Astrocyte (in vitro differentiated cells and primary cell): ENCODE measurements around the gene RAB27B. TPM values are rescaled to one million over a fixed set of nuclear protein-coding genes. Genes with fewer than 3 reads are reported as not detected.

Experiments
- DNase-seq: peaks from one replicate; pipeline ENCODE4 v3.0.0-alpha.2; 2010; ENCODE audit warnings: low read depth
- FAIRE-seq: peaks from 2 replicates; lab custom pipeline; 2011; peaks lifted over from hg19 to GRCh38; lab: Jason Lieb, UNC
- H2AFZ ChIP-seq: 2 replicates; pipeline ENCODE4 v1.6.0; 2012; ENCODE audit warnings: low read depth, low read length, inconsistent platforms
- H3K27ac ChIP-seq: 2 replicates; pipeline ENCODE4 v1.5.1; 2011; ENCODE audit warnings: low read depth, low read length, inconsistent platforms
- H3K27me3 ChIP-seq: 2 replicates; pipeline ENCODE4 v1.6.0; 2011; ENCODE audit warnings: low read length, inconsistent platforms; ENCODE audit not compliant: insufficient read depth
- H3K36me3 ChIP-seq: 2 replicates; pipeline ENCODE4 v1.5.1; 2011; ENCODE audit warnings: low read length, inconsistent platforms; ENCODE audit not compliant: insufficient read depth
- H3K4me1 ChIP-seq: 2 replicates; pipeline ENCODE4 v1.5.1; 2011; ENCODE audit warnings: low read length, inconsistent platforms; ENCODE audit not compliant: insufficient read depth
- H3K4me2 ChIP-seq: 2 replicates; pipeline ENCODE4 v1.6.0; 2012; ENCODE audit warnings: low read length, inconsistent platforms
- H3K4me3 ChIP-seq: 2 replicates; pipeline ENCODE4 v1.5.1; 2011; ENCODE audit warnings: low read depth, mild to moderate bottlenecking, low read length, inconsistent platforms; ENCODE audit not compliant: insufficient read depth
- H3K79me2 ChIP-seq: 2 replicates; pipeline ENCODE4 v1.6.0; 2012; ENCODE audit warnings: mild to moderate bottlenecking, low read length, inconsistent platforms; ENCODE audit not compliant: insufficient read depth
- H3K9ac ChIP-seq: 2 replicates; pipeline ENCODE4 v1.6.0; 2012; ENCODE audit warnings: mild to moderate bottlenecking, low read length, inconsistent platforms
- H3K9me3 ChIP-seq: 2 replicates; pipeline ENCODE4 v1.5.1; 2012; ENCODE audit warnings: low read depth, mild to moderate bottlenecking, low read length, inconsistent platforms; ENCODE audit not compliant: insufficient read depth
- H4K20me1 ChIP-seq: 2 replicates; pipeline ENCODE4 v1.6.0; 2012; ENCODE audit warnings: low read length, inconsistent platforms; ENCODE audit not compliant: insufficient read depth
- H3K27ac Mint-ChIP-seq: one replicate; pipeline ENCODE4 v1.8.0; 2021; ENCODE audit warnings: mild to moderate bottlenecking, mixed read lengths; ENCODE audit not compliant: unreplicated experiment
- H3K27me3 Mint-ChIP-seq: one replicate; pipeline ENCODE4 v1.8.0; 2021; ENCODE audit warnings: low read depth, mixed read lengths; ENCODE audit not compliant: unreplicated experiment
- H3K36me3 Mint-ChIP-seq: one replicate; pipeline ENCODE4 v1.8.0; 2021; ENCODE audit warnings: low read depth, mixed read lengths; ENCODE audit not compliant: unreplicated experiment
- H3K4me1 Mint-ChIP-seq: one replicate; pipeline ENCODE4 v1.8.0; 2021; ENCODE audit warnings: low read depth, mixed read lengths; ENCODE audit not compliant: unreplicated experiment
- H3K4me3 Mint-ChIP-seq: one replicate; pipeline ENCODE4 v1.8.0; 2021; ENCODE audit warnings: mild to moderate bottlenecking, moderate library complexity, mixed read lengths; ENCODE audit not compliant: unreplicated experiment
- H3K9me3 Mint-ChIP-seq: one replicate; pipeline ENCODE4 v1.8.0; 2021; ENCODE audit warnings: mild to moderate bottlenecking, mixed read lengths; ENCODE audit not compliant: unreplicated experiment
- CTCF ChIP-seq: IDR thresholded peaks from 2 replicates; pipeline ENCODE4 v1.5.1; 2011; ENCODE audit warnings: low read depth, mild to moderate bottlenecking, inconsistent platforms, low read length, moderate library complexity; ENCODE audit not compliant: insufficient read depth
- EZH2 ChIP-seq: IDR thresholded peaks from 2 replicates; pipeline ENCODE4 v1.6.1; 2012; ENCODE audit warnings: mild to moderate bottlenecking, low read length, inconsistent platforms; ENCODE audit not compliant: insufficient read depth
- total RNA-seq: library from RNA; stranded (reverse); gene quantifications from 2 replicates; pipeline ENCODE4 v1.2.1, GENCODE V29; 2021

Gene RAB27B
- total RNA-seq, 1 donor from 2014 or later = 0.91 TPM

DNA sequence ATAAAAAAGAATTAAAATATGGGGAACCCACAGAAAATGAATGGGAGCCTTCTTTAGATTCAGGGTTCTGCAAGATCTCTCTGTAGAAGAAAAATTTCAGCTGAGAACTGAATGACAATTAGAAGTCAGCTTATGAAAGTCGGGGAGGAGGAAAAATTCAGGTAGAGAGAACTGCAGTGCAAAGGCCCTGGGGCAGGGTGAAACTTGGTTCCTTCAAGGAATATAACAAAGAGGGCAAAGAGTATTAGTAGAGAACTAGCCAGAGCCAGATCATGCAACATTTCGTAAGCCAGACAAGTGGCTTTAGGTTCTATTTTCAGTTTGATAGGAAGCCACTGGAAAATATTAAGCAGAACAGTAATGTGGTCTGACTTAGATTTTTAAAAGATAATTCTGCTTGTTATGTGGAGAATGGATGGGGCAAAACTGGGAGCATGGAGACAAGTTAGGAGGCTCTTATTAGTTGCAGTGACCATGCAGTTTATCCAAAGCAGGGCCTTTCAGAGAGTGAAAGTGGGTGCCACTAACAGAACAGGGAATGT is 27.9 kb downstream of the RAB27B start:
- H3K9ac ChIP-seq = no peak overlapping the region
- Mint-ChIP-seq H3K9me3 (peaks cover 2% of the 10 kb centered on the region), H3K4me3 (no peak overlapping the region), H3K4me1 (no peaks in the 10 kb centered on the region), H3K27ac (no peak overlapping the region), H3K27me3 (no peaks in the 10 kb centered on the region), H3K36me3 (no peaks in the 10 kb centered on the region)
- H3K4me2 ChIP-seq = no peak overlapping the region
- TF ChIP-seq CTCF = no peak
- no peaks in the 10 kb centered on the region for H3K9me3 ChIP-seq
- FAIRE-seq = no peak
- H3K4me1 ChIP-seq = no peaks in the 10 kb centered on the region
- H2AFZ ChIP-seq = no peak overlapping the region
- no peak for DNase-seq
- no peak overlapping the region for H3K27ac ChIP-seq
- H3K4me3 ChIP-seq = no peak overlapping the region
- no peaks in the 10 kb centered on the region for H3K79me2 ChIP-seq
- H3K27me3 ChIP-seq = no peaks in the 10 kb centered on the region
- no peaks in the 10 kb centered on the region for H4K20me1 ChIP-seq
- no peaks in the 10 kb centered on the region for H3K36me3 ChIP-seq

DNA sequence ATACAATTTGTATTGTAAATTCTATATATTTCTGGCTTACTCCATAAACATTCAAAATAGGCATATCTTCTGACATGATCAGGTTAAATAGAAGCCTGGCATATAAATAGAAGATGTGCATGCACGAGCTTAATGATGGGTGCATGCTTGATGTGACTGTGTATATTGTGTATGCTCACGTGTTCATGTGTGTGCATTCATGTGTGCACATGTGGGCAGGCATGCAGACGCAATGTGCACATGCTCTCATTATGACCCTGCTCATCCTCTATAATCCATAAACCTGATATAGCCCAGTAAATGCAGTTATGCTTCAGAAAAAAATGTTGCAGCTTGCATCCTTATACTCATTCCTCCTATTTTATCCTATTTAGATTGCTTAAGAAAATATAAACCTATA is 29.2 kb downstream of the RAB27B start:
- TF ChIP-seq EZH2 (no peak), CTCF (no peak)
- Histone ChIP-seq H2AFZ (no peak overlapping the region), H3K9ac (no peak overlapping the region), H3K79me2 (no peaks in the 10 kb centered on the region), H3K4me3 (no peak overlapping the region), H3K9me3 (no peaks in the 10 kb centered on the region), H3K36me3 (no peaks in the 10 kb centered on the region), H3K27ac (no peak overlapping the region), H3K4me2 (no peak overlapping the region), H4K20me1 (no peaks in the 10 kb centered on the region), H3K4me1 (no peaks in the 10 kb centered on the region), H3K27me3 (no peaks in the 10 kb centered on the region)
- Mint-ChIP-seq H3K9me3 (peaks cover 2% of the 10 kb centered on the region), H3K4me1 (no peaks in the 10 kb centered on the region), H3K36me3 (no peaks in the 10 kb centered on the region), H3K27me3 (no peaks in the 10 kb centered on the region), H3K4me3 (no peak overlapping the region), H3K27ac (no peak overlapping the region)
- no peak for FAIRE-seq
- DNase-seq = no peak

GRCh38 chr18:54859667-54860421 is 31.6 kb downstream of the RAB27B start:
- H3K27me3 Mint-ChIP-seq = no peaks in the 10 kb centered on the region
- peaks cover 2% of the 10 kb centered on the region for H3K9me3 Mint-ChIP-seq
- H3K9ac ChIP-seq = no peak overlapping the region
- H3K79me2 ChIP-seq = no peaks in the 10 kb centered on the region
- no peak overlapping the region for H3K27ac Mint-ChIP-seq
- H3K27ac ChIP-seq = no peak overlapping the region
- H4K20me1 ChIP-seq = no peaks in the 10 kb centered on the region
- no peak overlapping the region for H3K4me2 ChIP-seq
- H3K4me1 Mint-ChIP-seq = no peaks in the 10 kb centered on the region
- no peaks in the 10 kb centered on the region for H3K27me3 ChIP-seq
- no peak overlapping the region for H2AFZ ChIP-seq
- H3K9me3 ChIP-seq = no peaks in the 10 kb centered on the region
- no peaks in the 10 kb centered on the region for H3K4me1 ChIP-seq
- no peak for FAIRE-seq
- TF ChIP-seq CTCF (no peak), EZH2 (no peak)
- H3K36me3 Mint-ChIP-seq = no peaks in the 10 kb centered on the region
- no peak overlapping the region for H3K4me3 ChIP-seq
- H3K36me3 ChIP-seq = no peaks in the 10 kb centered on the region
- H3K4me3 Mint-ChIP-seq = no peak overlapping the region
- DNase-seq = no peak
